Panc1 (cell line): ENCODE measurements around the gene PTPN1.

Experiments used
- CTCF ChIP-seq: fragments of 450-650 bp; IDR thresholded peaks from 2 replicates; pipeline ENCODE4 v1.5.1; 2017; ENCODE audit warnings: mild to moderate bottlenecking
- POLR2AphosphoS5 ChIP-seq: IDR thresholded peaks from 2 replicates; pipeline ENCODE4 v1.6.1; 2012; ENCODE audit warnings: mild to moderate bottlenecking, low read depth, low read length, moderate library complexity
- SIN3A ChIP-seq: IDR thresholded peaks from 2 replicates; pipeline ENCODE4 v1.6.1; 2012; ENCODE audit warnings: low read depth, mild to moderate bottlenecking, low read length, moderate library complexity, borderline replicate concordance; ENCODE audit not compliant: insufficient read depth
- TCF7L2 ChIP-seq: IDR thresholded peaks from 2 replicates; pipeline ENCODE4 v1.6.1; 2011; ENCODE audit warnings: mild to moderate bottlenecking, low read depth, low read length, inconsistent platforms

GRCh38 chr20:50579511-50579910 is 69.3 kb downstream of the PTPN1 start:
- TF ChIP-seq CTCF: no peak
- no peak for TF ChIP-seq POLR2AphosphoS5
- no peak for TF ChIP-seq SIN3A
- no peak for TF ChIP-seq TCF7L2
